ENCODE results near the gene ANXA6.
A peak's percentile ranks its signal among the peaks of the same experiment; 100 is the strongest.

The ANXA6 gene

GRCh38 chr5:151101746-151102145, 55.8 kb downstream of the ANXA6 start:
- H3K27ac ChIP-seq (replicated peaks) = no peak overlapping the region
- no peak for DNase-seq (ENCODE audit: low read depth in 1 of 2, low spot score in 1 of 2)
- no peak for TF ChIP-seq REST (IDR thresholded peaks at IDR 0.05; ENCODE audit: insufficient replicate concordance, low read depth)
- no peak for TF ChIP-seq CTCF (IDR thresholded peaks at IDR 0.05; ENCODE audit: insufficient read depth, low read length)
- TF ChIP-seq SPI1 (IDR thresholded peaks at IDR 0.05; ENCODE audit: borderline replicate concordance, low read depth) = no peak
- no peak for TF ChIP-seq GABPA (IDR thresholded peaks at IDR 0.05; ENCODE audit: low read depth)
- TF ChIP-seq POLR2AphosphoS5 (IDR thresholded peaks at IDR 0.05; ENCODE audit: low read depth) = no peak
- no peak overlapping the region for H3K4me3 ChIP-seq (replicated peaks; ENCODE audit: insufficient read depth, low read length)
- H3K27me3 ChIP-seq (ENCODE audit: insufficient read depth, poor library complexity, severe bottlenecking) = no peaks in the 10 kb centered on the region

- Histone ChIP-seq H3K27ac (replicated peaks) (peak overlapping the region; percentile 82), H3K4me3 (replicated peaks; ENCODE audit: insufficient read depth, low read length) (no peak overlapping the region), H3K27me3 (ENCODE audit: insufficient read depth, poor library complexity, severe bottlenecking) (no peaks in the 10 kb centered on the region)
- no peak for DNase-seq (ENCODE audit: low read depth in 1 of 2, low spot score in 1 of 2)
- no peak for TF ChIP-seq SPI1 (IDR thresholded peaks at IDR 0.05; ENCODE audit: borderline replicate concordance, low read depth)
- TF ChIP-seq REST (IDR thresholded peaks at IDR 0.05; ENCODE audit: insufficient replicate concordance, low read depth) = no peak
- TF ChIP-seq GABPA (IDR thresholded peaks at IDR 0.05; ENCODE audit: low read depth) = no peak
- TF ChIP-seq CTCF (IDR thresholded peaks at IDR 0.05; ENCODE audit: insufficient read depth, low read length) = no peak
- TF ChIP-seq POLR2AphosphoS5 (IDR thresholded peaks at IDR 0.05; ENCODE audit: low read depth) = no peak
These were observed 56.4 kb downstream of the ANXA6 start for GRCh38 chr5:151101151-151101550.

GRCh38 chr5:151100681-151101080, 56.9 kb downstream of the ANXA6 start:
- no peak overlapping the region for H3K4me3 ChIP-seq (replicated peaks; ENCODE audit: insufficient read depth, low read length)
- peak overlapping the region; percentile 82 for H3K27ac ChIP-seq (replicated peaks)
- H3K27me3 ChIP-seq (ENCODE audit: insufficient read depth, poor library complexity, severe bottlenecking) = no peaks in the 10 kb centered on the region
- DNase-seq (ENCODE audit: low read depth in 1 of 2, low spot score in 1 of 2) = no peak
- TF ChIP-seq REST (IDR thresholded peaks at IDR 0.05; ENCODE audit: insufficient replicate concordance, low read depth) (no peak), POLR2AphosphoS5 (IDR thresholded peaks at IDR 0.05; ENCODE audit: low read depth) (no peak), SPI1 (IDR thresholded peaks at IDR 0.05; ENCODE audit: borderline replicate concordance, low read depth) (no peak), GABPA (IDR thresholded peaks at IDR 0.05; ENCODE audit: low read depth) (no peak), CTCF (IDR thresholded peaks at IDR 0.05; ENCODE audit: insufficient read depth, low read length) (no peak)
